HepG2 (cell line): ENCODE data around the gene EXOC6B. TPM values are rescaled to one million over a fixed set of nuclear protein-coding genes. Genes with fewer than 3 reads are reported as not detected.
A peak's percentile ranks its signal among the peaks of the same experiment; 100 is the strongest.

Experiments
- ARNT2 ChIP-seq: sonication (generic); formaldehyde crosslinking; IDR thresholded peaks from 2 replicates; pipeline ENCODE4 v1.8.0; 2022; ENCODE audit warnings: mild to moderate bottlenecking, low read depth, missing genetic modification reagents, moderate library complexity
- FOXK1 ChIP-seq: sonication (generic); formaldehyde crosslinking; IDR thresholded peaks from 2 replicates; pipeline ENCODE4 v1.4.0; 2020; ENCODE audit warnings: low read depth, missing genetic modification reagents, borderline replicate concordance
- FOXP4 ChIP-seq: sonication (generic); formaldehyde crosslinking; IDR thresholded peaks from 2 replicates; pipeline ENCODE4 v1.4.0; 2020; ENCODE audit warnings: missing genetic modification reagents
- GFI1 ChIP-seq: sonication (generic); formaldehyde crosslinking; IDR thresholded peaks from 2 replicates; pipeline ENCODE4 v1.5.0; 2020; ENCODE audit warnings: missing genetic modification reagents, mild to moderate bottlenecking, borderline replicate concordance
- HDAC2 ChIP-seq: sonication (generic); formaldehyde crosslinking; IDR thresholded peaks from 2 replicates; pipeline ENCODE4 v1.4.0; 2020; ENCODE audit warnings: missing genetic modification reagents
- HMGXB4 ChIP-seq, 2 experiments: sonication (generic) in 1 of 2; formaldehyde crosslinking in 1 of 2; IDR thresholded peaks; 2 replicates each; pipeline versions ENCODE4 v1.4.0 to v1.6.1; 2018 to 2020; ENCODE audit warnings: missing genetic modification reagents in 2 of 2, borderline replicate concordance in 1 of 2, low read depth in 1 of 2, mild to moderate bottlenecking in 1 of 2, missing biosample characterization in 1 of 2
- RXRA ChIP-seq: sonication (generic); formaldehyde crosslinking; IDR thresholded peaks from 2 replicates; pipeline ENCODE4 v1.5.1; 2020; ENCODE audit warnings: missing genetic modification reagents
- SOX13 ChIP-seq, 3 experiments: fragments of 450-650 bp in 1 of 3; sonication (generic) in 1 of 3; formaldehyde crosslinking in 1 of 3; IDR thresholded peaks in 2 of 3; conservative IDR thresholded peaks in 1 of 3; 2 replicates each; pipeline versions ENCODE4 v1.5.0 to v1.6.1; 2016 to 2020; ENCODE audit warnings: antibody characterized with exemption in 1 of 3, mild to moderate bottlenecking in 1 of 3, missing compliant biosample characterization in 1 of 3, missing genetic modification reagents in 1 of 3, moderate library complexity in 1 of 3
- SP140L ChIP-seq: sonication (generic); formaldehyde crosslinking; IDR thresholded peaks from 2 replicates; pipeline ENCODE4 v1.4.0; 2020; ENCODE audit warnings: missing genetic modification reagents, borderline replicate concordance
- TEAD3 ChIP-seq: optimal IDR thresholded peaks from 2 replicates; pipeline ENCODE3; 2016; ENCODE audit warnings: borderline replicate concordance
- THAP7 ChIP-seq: sonication (generic); formaldehyde crosslinking; IDR thresholded peaks from 2 replicates; pipeline ENCODE4 v1.8.1; 2023; ENCODE audit warnings: mild to moderate bottlenecking, missing genetic modification reagents
- ZBTB33 ChIP-seq: sonication (generic); formaldehyde crosslinking; IDR thresholded peaks from 2 replicates; pipeline ENCODE4 v1.4.0; 2020; ENCODE audit warnings: missing genetic modification reagents
- ZNF331 ChIP-seq: sonication (generic); formaldehyde crosslinking; IDR thresholded peaks from 2 replicates; pipeline ENCODE4 v1.4.0; 2020; ENCODE audit warnings: missing genetic modification reagents
- ZNF580 ChIP-seq: IDR thresholded peaks from 2 replicates; pipeline ENCODE4 v1.6.1; 2016; ENCODE audit warnings: low read depth, borderline replicate concordance
- ZNF841 ChIP-seq: sonication (generic); formaldehyde crosslinking; IDR thresholded peaks from 2 replicates; pipeline ENCODE4 v1.8.1; 2023; ENCODE audit warnings: missing genetic modification reagents, borderline replicate concordance
- polyA plus RNA-seq, 8 experiments: library from polyadenylated mRNA; depleted of rRNA in 3 of 8; stranded (reverse) in 7 of 8; unstranded in 1 of 8; fragments of >200 nt; fragmentation: Illumina TruSeq in 4 of 8; extraction: Trizol in 4 of 8; gene quantifications; 2 replicates each; pipeline versions ENCODE4 v1.2.1 to v1.2.3, GENCODE V29; 2011 to 2016; ENCODE audit warnings: low read depth in 4 of 8, missing spikeins in 1 of 8, mixed read lengths in 1 of 8; ENCODE audit not compliant: insufficient read depth in 1 of 8
- total RNA-seq, 5 experiments: library from RNA; depleted of rRNA; stranded (reverse); fragments of >200 nt; fragmentation: Illumina TruSeq; extraction: Trizol; gene quantifications; 2 replicates each; pipeline ENCODE4 v1.2.3, GENCODE V29; 2016; ENCODE audit warnings: low read depth in 1 of 5

Gene EXOC6B
- total and polyA plus RNA-seq, 2 of the 13 experiments (the other 11 are each of a cell fraction or from before 2014, with no cell fraction given) = 9.1 to 15.9 TPM

- TF ChIP-seq ZNF331 (CRISPR knock-in tag) = peak; percentile 31; the same call in 1 of the 2 replicates
- TF ChIP-seq ARNT2 (CRISPR knock-in tag) = 0 out of 2 replicates have a peak, but pooled peaks have one; percentile 45
- peak; percentile 47; the same call in 1 of the 2 replicates for TF ChIP-seq FOXP4 (CRISPR knock-in tag)
- no peak for TF ChIP-seq THAP7 (CRISPR knock-in tag)
- 0 out of 2 replicates have a peak, but pooled peaks have one; percentile 25 for TF ChIP-seq ZNF580 (CRISPR knock-in tag)
- TF ChIP-seq TEAD3 (CRISPR knock-in tag) = peak; percentile 97
- TF ChIP-seq HMGXB4 (CRISPR knock-in tag; IDR thresholded peaks at IDR 0.05; ENCODE audit: borderline replicate concordance in 1 of 2, low read depth in 1 of 2) = 0 out of 4 replicates have a peak, but pooled peaks of 1 of the 2 experiments have one; percentile 48
- TF ChIP-seq ZNF841 (CRISPR knock-in tag) = no peak
- TF ChIP-seq SP140L (CRISPR knock-in tag) = peak; percentile 49; the same call in 1 of the 2 replicates
- peak; percentile 92 for TF ChIP-seq ZBTB33
- TF ChIP-seq FOXK1 (CRISPR knock-in tag) = peak; percentile 71; the same call in 1 of the 2 replicates
- 0 out of 2 replicates have a peak, but pooled peaks have one; percentile 38 for TF ChIP-seq RXRA (CRISPR knock-in tag)
- no peak for TF ChIP-seq SOX13 (IDR thresholded peaks at IDR 0.05)
- TF ChIP-seq SOX13 (CRISPR knock-in tag; conservative IDR thresholded peaks at IDR 0.05 in 1 of 2, IDR thresholded peaks at IDR 0.05 in 1 of 2) = peak in 1 of 2 experiments; percentile 49; a peak in 2 of 4 replicates
- peak; percentile 55; the same call in 1 of the 2 replicates for TF ChIP-seq GFI1 (CRISPR knock-in tag)
- TF ChIP-seq HDAC2 (CRISPR knock-in tag) = peak; percentile 54; the same call in 1 of the 2 replicates
Observed at GRCh38 chr2:72815655-72816278, 10.1 kb downstream of the EXOC6B start (continued).
